ENCODE measurements around the gene ARHGAP10.
"Not testable (repeated sequence)": the region's sequence is repeated elsewhere in the genome, so short reads cannot be mapped to it uniquely, and the experiment has no call there.

The ARHGAP10 gene

DNA sequence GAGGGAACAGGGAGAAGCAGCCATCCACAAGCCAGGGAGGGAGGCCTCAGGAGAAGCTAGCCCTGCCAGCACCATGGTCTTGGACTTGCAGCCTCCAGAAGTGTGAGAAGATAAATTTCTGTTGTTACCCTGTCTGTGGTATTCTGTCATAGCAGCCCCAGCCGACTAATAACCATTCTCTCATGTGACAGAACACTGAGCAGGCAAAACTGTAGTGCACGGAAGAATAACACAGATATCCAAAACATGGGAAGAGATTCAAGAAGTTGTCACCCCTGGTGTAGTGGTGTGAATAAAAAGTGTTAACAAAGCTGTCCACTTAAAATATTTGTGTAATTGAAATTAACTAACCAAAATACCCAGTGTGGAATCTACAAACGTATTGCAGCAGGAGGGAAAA, 265.0 kb downstream of the ARHGAP10 start:
- DNase-seq = no peak

DNA sequence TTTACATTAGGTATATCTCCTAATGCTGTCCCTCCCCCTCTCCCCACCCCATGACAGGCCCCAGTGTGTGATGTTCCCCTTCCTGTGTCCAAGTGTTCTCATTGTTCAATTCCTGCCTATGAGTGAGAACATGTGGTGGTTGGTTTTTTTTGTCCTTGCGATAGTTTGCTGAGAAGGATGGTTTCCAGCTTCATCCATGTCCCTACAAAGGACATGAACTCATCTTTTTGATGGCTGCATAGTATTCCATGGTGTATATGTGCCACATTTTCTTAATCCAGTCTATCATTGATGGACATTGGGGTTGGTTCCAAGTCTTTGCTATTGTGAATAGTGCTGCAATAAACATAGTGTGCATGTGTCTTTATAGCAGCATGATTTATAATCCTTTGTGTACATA, 268.1 kb downstream of the ARHGAP10 start:
- not testable (repeated sequence) for DNase-seq

DNA sequence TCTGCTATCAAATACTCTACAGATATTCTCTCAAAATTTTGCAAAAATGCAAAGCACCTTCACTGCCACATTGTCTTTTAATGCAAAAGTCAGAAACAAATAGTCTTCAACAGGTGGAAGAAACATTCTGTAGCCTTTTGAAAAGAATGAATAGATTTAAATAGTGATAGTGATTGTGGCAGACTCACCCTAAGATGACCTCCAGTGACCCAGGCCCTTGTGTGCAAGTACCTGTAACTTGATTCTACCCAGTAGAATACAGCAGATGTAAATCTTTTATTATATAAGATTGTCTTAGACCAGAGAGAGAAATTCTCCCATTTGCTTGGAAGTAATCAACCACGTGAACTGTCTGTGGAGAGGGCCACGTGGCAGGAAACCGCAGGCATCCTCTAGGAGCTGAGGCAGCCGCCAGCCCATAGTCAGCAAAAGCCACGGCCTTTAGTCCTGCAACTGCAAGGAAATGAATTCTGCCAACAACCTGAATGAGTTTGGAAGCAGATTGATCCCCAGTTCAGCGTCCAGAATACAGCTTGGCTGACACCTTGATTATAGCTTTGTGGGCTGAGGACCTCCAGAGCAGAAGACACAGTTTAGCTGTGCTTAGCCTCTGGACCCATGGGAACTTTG, 272.5 kb downstream of the ARHGAP10 start:
- DNase-seq = no peak

GRCh38 chr4:148006001-148006400, 274.1 kb downstream of the ARHGAP10 start:
- no peak for DNase-seq

DNA sequence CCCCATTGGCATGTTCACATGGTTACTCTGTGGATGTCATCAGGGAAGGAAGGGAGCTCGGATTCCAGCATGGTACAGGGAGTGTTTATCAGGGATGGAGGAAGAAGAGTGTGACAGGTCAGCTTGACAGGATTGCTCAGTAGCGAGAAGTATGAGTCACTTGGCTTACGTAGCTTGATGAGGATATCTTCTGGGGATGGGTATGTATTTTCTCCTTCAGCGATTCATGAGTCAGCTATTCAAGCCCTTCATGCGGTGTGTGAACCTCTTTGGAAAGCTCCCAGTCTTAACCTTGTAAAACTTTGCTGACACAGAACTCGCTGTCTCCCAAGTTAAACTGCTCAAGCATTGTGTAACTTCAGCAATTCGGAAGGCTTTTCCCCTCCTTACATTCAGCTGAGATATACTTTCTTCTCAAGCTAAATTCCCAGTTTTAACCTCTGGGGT, 275.4 kb downstream of the ARHGAP10 start:
- DNase-seq = no peak

GRCh38 chr4:148007792-148008191, 275.9 kb downstream of the ARHGAP10 start:
- DNase-seq = no peak

- no peak for DNase-seq
Measured at GRCh38 chr4:148015058-148015457, 283.2 kb downstream of the ARHGAP10 start.

DNA sequence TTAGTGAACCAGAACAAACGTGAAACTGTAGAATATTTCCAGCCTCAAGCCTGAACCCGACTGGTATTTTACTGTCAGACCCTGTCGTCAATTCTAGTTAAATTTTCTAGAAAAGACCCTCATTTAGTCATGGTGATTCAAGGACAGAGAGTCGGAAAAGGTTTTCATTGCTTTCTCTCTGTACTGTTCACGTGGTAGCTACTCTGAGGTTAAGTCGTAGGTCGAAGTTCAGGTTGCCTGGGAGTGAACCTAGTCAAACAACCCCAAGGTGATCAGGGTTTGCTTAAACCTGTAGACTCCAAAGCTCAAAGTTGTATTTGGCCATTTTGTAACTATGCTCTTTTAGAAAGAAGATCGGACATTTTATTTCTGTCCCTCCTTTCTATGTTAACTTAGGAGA, 283.6 kb downstream of the ARHGAP10 start:
- DNase-seq = no peak

DNA sequence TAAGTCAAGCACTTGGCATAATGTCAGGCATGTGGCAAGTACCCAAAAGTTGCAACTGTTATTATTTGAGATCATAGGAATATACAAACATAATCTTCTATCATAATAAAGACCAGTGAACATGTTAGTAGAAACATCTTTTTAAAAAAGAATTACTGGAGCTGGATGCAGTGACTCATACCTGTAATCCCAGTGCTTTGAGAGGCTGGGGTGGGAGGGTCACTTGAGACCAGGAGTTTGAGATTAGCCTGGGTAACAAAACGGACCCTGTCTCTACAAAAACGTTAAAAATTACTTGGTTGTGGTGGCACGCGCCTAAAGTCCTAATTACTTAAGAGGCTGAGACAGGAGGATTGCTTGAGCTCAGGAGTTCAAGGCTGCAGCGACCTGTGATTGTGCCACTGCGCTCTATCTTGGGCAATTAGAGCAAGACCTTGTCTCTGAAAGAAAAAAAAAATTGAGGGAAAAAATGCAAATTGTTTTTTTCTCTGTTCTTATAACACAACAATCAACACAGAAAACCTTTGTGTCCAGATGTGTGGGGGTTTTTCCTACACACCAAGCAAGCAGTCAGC, 284.3 kb downstream of the ARHGAP10 start:
- no peak for DNase-seq

DNA sequence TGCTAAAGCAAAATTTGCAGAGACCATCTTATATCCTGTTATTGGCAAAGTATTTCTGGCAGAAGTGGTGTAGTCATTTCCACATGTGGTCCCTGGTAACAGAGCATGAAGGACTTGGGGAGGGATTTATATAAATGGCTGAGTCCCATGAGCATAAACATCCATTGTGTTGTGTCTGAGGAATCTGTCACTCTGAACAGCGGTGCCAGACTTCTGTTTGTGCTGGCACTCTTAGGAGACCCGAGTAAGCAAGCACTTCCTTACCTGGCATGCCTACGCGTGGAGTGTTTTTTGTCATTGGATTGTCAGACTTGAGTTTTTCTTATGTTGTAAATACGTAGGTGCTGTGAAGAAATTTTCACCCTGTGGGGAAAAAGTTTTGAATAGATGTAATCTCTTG, 285.9 kb downstream of the ARHGAP10 start:
- no peak for DNase-seq

GRCh38 chr4:148021686-148022085, 289.8 kb downstream of the ARHGAP10 start:
- DNase-seq = no peak

DNA sequence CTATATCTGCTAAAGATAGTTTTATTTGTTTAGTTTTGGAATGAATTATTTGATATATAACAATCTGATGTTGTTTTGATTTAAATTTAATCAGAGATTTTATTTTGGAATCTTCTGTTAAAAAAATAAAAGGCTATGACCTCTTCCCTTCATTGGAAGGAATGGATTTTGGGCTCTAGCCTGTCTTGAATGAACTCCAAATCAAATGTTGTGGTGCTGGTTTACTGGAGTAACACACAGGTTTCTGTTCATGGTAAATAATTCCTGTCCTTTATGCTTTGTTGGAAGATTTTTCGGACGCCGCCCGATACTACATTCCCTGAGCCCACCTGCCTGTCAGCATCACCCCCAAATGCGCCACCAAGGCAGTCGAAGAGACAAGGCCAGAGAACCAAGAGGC, 291.1 kb downstream of the ARHGAP10 start:
- no peak for DNase-seq

DNA sequence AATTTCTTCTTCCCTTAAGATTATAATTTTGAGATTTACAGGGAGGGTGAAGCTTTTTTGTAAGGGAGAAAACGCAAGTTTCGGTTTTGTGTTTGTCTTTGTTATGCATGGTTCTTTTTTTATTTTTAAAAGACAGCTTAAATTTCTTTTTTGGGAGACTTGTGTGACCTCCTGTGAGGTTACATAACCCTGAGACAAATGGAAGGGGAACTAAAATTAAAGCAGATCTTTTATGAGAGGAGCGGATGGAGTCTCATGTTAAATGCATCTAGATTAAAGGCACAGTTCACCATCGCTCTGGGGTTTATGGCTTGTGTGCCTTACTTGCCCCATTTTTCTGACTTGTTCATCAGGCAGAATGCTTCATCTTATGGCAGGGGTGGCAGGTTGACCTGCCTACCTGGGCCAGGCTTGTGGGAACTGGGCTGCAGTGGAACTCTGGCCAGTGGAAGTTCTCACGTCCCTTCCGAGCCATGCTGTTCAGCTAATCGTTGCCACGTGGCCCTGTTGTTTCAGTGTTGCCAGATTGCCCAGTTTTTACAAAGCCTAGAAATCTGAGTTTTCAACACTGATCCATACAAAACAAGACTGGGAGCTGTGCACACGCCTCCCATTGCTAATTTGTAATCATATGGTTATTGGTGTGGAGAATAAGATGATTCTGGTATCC, 291.8 kb downstream of the ARHGAP10 start:
- DNase-seq = no peak

GRCh38 chr4:148025981-148026380, 294.1 kb downstream of the ARHGAP10 start:
- no peak for DNase-seq

- no peak for DNase-seq
Measured at GRCh38 chr4:148027201-148027600, 295.3 kb downstream of the ARHGAP10 start.

GRCh38 chr4:148029781-148030180, 297.9 kb downstream of the ARHGAP10 start:
- DNase-seq = no peak

DNA sequence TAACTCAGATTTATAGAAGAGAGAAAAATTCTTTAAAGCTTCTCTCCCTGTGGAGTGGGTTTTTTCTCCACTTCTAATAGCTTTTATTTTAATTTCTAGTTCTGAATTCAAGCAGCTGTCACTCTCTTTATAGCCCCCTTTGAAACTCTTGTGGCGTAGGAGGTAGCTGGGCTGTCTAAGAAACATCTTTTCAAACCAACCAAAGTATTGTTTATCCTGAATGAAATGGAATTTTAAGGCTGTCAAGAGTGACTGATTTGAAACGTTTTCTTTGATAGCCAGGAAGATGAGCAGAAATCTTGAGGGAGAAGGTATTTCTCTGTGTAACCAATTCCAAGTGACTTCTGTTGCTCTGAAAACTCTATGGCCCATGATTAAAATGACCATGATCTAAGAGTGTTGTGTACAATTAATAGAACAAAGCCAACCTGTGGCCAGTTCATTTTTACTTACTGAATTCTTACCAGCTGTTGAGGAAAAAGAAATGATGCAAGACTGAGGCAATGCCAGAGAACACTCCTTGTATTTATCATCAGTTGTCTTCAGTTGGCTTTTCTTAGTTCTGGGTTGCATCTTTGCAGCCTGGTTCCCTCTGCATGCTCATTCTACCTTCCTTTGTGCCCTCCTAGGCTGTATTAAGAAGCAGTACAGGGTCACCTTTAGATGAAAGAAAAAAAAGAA, 298.4 kb downstream of the ARHGAP10 start:
- no peak for DNase-seq

GRCh38 chr4:148034813-148035212, 302.9 kb downstream of the ARHGAP10 start:
- no peak for DNase-seq

- DNase-seq = no peak
Measured at GRCh38 chr4:148041606-148042329, 309.9 kb downstream of the ARHGAP10 start.

DNA sequence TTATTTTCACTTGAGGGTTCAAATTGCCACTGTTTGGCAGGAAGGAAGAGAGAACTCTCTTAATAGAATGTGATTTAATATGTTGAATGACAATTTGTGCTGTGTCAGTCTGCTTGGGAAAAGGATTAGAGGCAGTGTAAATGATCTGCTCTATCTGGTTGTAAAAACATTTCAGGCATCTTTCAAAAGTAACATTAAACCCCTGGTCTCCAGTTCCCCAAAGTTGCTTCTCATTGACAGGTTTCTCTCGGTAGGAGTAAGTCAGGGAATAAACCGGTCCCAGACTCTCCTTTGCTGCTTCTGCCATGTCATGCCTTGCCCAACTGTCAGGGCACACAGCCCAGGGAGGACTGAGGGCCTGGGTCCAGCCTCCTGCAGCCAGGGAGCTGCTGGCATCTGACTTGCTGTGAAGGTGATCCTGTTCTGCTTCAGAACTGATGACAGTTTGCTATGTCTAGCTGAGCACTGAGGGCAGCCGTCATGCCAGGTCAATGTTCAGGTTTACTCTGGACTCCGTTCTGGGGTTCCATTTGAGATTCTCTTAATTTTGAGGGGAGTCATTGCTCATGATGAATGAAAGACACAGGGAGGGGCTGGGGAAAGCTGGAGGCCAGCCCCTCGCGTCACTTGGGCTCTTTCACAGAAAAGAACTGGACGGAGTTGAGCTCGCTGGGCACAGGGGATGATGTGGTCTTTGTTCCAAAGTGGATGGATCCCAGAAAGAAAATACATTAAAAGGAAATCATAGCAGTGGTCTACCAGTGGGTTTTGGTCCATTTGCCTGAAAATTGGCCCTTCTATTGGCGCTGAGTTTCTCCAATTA, 312.4 kb downstream of the ARHGAP10 start:
- DNase-seq = no peak

DNA sequence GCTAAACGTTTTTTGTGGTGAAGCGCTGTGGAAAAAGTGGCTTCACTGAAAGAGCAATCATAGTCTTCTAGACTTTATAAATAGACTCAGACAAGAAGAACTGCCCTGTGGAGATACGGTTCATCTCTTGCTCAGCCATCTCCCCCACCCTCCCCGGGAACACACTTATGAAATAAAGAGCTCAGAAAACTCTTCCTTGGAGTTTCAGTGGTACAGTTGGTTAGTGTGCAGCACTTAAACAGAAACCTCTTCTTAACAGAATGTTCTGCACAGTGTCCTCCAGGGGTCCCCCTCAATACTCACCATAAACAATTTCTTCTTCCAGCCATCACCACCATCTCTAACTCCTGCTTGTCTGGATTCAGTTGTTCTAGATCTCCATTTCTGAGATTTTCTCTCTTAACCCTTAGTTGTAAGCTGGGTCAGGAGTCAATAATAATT, 313.0 kb downstream of the ARHGAP10 start:
- no peak for DNase-seq

DNA sequence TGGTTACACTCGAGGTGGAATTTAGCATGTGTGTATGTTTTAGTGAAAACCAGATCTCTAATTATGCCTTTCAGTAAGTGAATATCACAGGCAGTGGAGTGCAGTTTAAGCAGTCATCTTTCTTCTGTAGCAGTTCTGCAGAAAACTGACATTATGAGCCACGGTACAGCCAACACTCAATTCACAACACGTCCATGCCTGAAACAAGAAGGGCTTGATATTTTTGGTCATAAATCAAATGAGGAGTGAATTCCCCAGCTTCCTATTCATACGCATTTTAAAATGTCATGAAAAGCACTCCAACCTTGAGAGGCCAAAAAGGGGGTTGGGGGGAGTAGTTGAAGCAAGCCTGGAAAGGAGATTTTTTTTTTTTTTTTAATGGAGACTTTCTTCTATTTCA, 316.7 kb downstream of the ARHGAP10 start:
- DNase-seq = no peak
